Esophagus squamous epithelium (tissue), 5 donors: Measurements from ENCODE around the gene PDP2. TPM values are rescaled to one million over a fixed set of nuclear protein-coding genes. Genes with fewer than 3 reads are reported as not detected.
A peak's percentile ranks its signal among the peaks of the same experiment; 100 is the strongest.

Experiments used
- DNase-seq: peaks from one replicate; lab custom pipeline; 2025; lab: John Stamatoyannopoulos, UW
- H3K27ac ChIP-seq, 4 donors: fragments of 200-600 bp; sonication (generic); one replicate each; pipeline ENCODE4 v1.5.1; 2016 to 2019; ENCODE audit warnings: mild to moderate bottlenecking in 1 of 4
- H3K27me3 ChIP-seq, 4 donors: fragments of 200-600 bp; sonication (generic); 1 replicate in 3 of 4; 2 replicates in 1 of 4; pipeline versions ENCODE4 v1.5.1 to v1.6.0; 2017 to 2021; ENCODE audit warnings: antibody characterized with exemption in 1 of 4
- H3K36me3 ChIP-seq, 3 donors: fragments of 200-600 bp; sonication (generic); one replicate each; pipeline ENCODE4 v1.5.1; 2016 to 2019
- H3K4me1 ChIP-seq, 3 donors: fragments of 200-600 bp; sonication (generic); one replicate each; pipeline ENCODE4 v1.5.1; 2017 to 2019
- H3K4me3 ChIP-seq, 4 donors: fragments of 200-600 bp; sonication (generic); 1 replicate in 3 of 4; 2 replicates in 1 of 4; pipeline ENCODE4 v1.5.1; 2016 to 2019; ENCODE audit warnings: mild to moderate bottlenecking in 2 of 4, moderate library complexity in 1 of 4
- H3K9me3 ChIP-seq, 3 donors: fragments of 200-600 bp; sonication (generic); one replicate each; pipeline ENCODE4 v1.5.1; 2016 to 2019
- POLR2A ChIP-seq, 4 donors: fragments of 450-650 bp; IDR thresholded peaks; one replicate each; pipeline ENCODE4 v1.6.1; 2017; ENCODE audit warnings: antibody characterized with exemption in 4 of 4, mild to moderate bottlenecking in 4 of 4, moderate library complexity in 3 of 4
- WGBS, 2 donors: methylation state at CpG; one replicate each; pipeline ENCODE4 v1.1.5; 2018; 5-methylcytosine and 5-hydroxymethylcytosine counted together
- intact Hi-C: fragments of 100-400 bp; cut with DNase I; formaldehyde crosslinking; loops from one replicate; pipeline ENCODE4 v1.15.0; 2022
- total RNA-seq, 4 donors: library from RNA; depleted of rRNA; stranded (reverse); fragments of >200 nt; gene quantifications; one replicate each; pipeline ENCODE4 v1.1.0, GENCODE V29; 2016
- TF ChIP-seq, protein P1 (sequence below), 6 experiments: fragments of 450-650 bp in 4 of 6; fragments of 200-600 bp in 2 of 6; sonication (generic) in 2 of 6; IDR thresholded peaks; one replicate each; pipeline ENCODE4 v1.5.1; 2016 to 2019; ENCODE audit warnings: antibody characterized with exemption in 6 of 6, mild to moderate bottlenecking in 4 of 6, moderate library complexity in 4 of 6
- donor health status: DM: yes; HTN: yes; CAD: no.

The PDP2 gene
- total RNA-seq, 4 donors from 2014 or later, result 4.1 to 12.9 (median 9.4) TPM

DNA sequence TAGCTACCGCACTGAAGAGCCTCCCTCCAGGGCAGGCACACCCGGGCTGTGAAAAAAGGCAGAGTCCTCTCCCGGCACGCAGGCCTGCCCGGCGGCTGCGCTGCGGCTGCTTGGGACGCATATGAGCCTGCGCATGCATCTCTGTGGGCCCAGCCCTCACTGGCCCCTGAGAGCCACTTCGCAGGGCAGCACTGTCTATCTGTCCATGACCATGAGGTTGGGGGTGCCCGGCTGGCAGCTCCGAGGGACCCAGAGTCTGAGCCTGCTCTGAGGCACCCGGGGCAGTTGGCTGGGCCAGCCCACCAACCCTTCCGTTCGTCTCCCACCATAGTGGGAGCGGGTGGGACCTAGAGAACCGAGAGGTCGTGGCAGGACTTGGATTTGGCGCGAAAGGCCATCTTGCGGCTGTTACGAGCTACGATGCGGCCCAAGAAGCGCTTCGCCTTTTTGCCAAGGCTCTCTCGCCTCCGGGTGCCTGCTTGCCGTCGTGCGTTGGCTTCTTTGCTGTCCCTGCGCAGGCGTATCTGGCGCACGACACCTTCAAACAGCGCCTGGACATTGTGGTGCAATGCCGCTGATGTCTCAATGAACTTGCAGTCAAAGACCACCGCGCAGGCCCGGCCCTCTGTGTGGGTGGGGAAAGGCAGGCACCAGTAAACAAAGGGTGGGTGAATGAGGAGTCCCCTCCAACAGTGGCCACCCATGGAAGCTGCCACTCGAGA, 41.6 kb downstream of the PDP2 start:
- 77 to 84% methylated on average over 19 to 25 of the region's 42 CpGs for WGBS, 2 donors

DNA sequence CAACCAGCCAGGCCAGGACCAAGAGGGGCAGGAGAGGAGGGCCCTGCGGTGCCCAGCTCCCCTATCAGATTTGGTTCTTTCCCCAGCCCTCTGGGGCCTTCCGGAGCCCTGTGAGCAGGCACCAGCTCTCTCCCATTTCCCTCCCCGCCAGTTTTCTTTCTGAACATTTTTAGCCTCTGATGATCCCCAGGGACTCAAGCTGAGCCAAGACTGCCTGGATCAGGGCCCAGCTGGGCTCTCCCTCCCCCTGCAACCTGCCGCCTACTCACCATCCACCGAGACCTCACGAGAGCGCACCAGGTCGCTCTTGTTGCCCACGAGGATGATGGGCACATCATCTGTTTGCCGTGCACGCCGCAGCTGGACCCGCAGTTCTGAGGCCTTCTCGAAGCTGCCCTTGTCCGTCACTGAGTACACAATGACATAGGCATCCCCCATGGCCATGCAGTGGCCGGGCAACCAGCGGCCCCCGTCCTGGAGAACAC, 43.0 kb downstream of the PDP2 start:
- H3K9me3 ChIP-seq, result no peaks in the 10 kb centered on the region
- H3K27me3 ChIP-seq, result peaks cover 0 to 35% (median 0%) of the 10 kb centered on the region in 4 donors
- DNase-seq, result no peak
- TF ChIP-seq POLR2A (IDR thresholded peaks at IDR 0.05), result no peak
- TF ChIP-seq, protein P1, sequence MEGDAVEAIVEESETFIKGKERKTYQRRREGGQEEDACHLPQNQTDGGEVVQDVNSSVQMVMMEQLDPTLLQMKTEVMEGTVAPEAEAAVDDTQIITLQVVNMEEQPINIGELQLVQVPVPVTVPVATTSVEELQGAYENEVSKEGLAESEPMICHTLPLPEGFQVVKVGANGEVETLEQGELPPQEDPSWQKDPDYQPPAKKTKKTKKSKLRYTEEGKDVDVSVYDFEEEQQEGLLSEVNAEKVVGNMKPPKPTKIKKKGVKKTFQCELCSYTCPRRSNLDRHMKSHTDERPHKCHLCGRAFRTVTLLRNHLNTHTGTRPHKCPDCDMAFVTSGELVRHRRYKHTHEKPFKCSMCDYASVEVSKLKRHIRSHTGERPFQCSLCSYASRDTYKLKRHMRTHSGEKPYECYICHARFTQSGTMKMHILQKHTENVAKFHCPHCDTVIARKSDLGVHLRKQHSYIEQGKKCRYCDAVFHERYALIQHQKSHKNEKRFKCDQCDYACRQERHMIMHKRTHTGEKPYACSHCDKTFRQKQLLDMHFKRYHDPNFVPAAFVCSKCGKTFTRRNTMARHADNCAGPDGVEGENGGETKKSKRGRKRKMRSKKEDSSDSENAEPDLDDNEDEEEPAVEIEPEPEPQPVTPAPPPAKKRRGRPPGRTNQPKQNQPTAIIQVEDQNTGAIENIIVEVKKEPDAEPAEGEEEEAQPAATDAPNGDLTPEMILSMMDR (IDR thresholded peaks at IDR 0.05), result no peak
- H3K36me3 ChIP-seq, result peaks cover 0 to 30% (median 0%) of the 10 kb centered on the region in 3 donors
- intact Hi-C loops, result no loop called here
- peak overlapping the region; percentile 81 to 90 (median 85) for H3K27ac ChIP-seq
- 17 to 49% methylated on average over 2 to 17 of the region's 18 CpGs for WGBS, 2 donors
- H3K4me1 ChIP-seq, result peaks cover 46 to 96% (median 49%) of the 10 kb centered on the region in 3 donors
- peak overlapping the region; percentile 50 to 73 (median 61) for H3K4me3 ChIP-seq

More for the DNA sequence above, 41.6 kb downstream of the PDP2 start:
- Histone ChIP-seq H3K27ac (peak overlapping the region; percentile 38 to 87 (median 69)), H3K4me1 (peaks cover 44 to 82% (median 46%) of the 10 kb centered on the region in 3 donors), H3K9me3 (no peaks in the 10 kb centered on the region), H3K36me3 (peaks cover 0 to 30% (median 0%) of the 10 kb centered on the region in 3 donors), H3K27me3 (peaks cover 0 to 35% (median 0%) of the 10 kb centered on the region in 4 donors), H3K4me3 (peak overlapping the region in 2 of 4 donors; percentile 34 to 68)
- intact Hi-C loops, result no loop called here
- no peak for DNase-seq
- no peak for TF ChIP-seq POLR2A (IDR thresholded peaks at IDR 0.05)
- TF ChIP-seq, protein P1 (IDR thresholded peaks at IDR 0.05), result no peak

DNA sequence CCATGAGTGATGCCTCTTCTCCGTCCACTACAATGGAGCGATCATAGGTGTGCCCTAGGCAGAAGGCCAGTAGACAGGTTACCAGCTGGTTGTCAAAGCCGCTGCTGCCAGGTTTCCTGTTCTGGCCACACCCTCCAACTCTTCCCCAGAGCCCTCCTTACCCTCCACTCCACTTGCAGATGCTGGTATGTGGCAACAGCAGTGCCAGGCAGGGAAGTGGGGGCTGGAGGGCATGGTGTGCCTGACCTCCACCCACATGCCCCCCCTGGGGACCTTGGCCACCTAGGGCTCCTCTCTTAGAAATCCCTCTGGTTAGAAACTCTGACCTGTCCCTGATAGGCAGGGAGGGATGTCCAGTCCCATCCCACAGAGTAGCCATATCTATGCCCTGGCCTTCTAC, 43.6 kb downstream of the PDP2 start:
- WGBS, 2 donors, result 32 to 34% methylated on average over 3 of the region's 3 CpGs
- Histone ChIP-seq H3K9me3 (no peaks in the 10 kb centered on the region), H3K4me3 (peak overlapping the region; percentile 50 to 73 (median 61)), H3K27me3 (peaks cover 0 to 35% (median 0%) of the 10 kb centered on the region in 4 donors), H3K36me3 (peaks cover 0 to 30% (median 0%) of the 10 kb centered on the region in 3 donors), H3K4me1 (peaks cover 46 to 99% (median 50%) of the 10 kb centered on the region in 3 donors), H3K27ac (peak overlapping the region; percentile 81 to 90 (median 85))
- no peak for DNase-seq
- TF ChIP-seq, protein P1 (IDR thresholded peaks at IDR 0.05), result no peak
- TF ChIP-seq POLR2A (IDR thresholded peaks at IDR 0.05), result no peak
- intact Hi-C loops, result no loop called here

DNA sequence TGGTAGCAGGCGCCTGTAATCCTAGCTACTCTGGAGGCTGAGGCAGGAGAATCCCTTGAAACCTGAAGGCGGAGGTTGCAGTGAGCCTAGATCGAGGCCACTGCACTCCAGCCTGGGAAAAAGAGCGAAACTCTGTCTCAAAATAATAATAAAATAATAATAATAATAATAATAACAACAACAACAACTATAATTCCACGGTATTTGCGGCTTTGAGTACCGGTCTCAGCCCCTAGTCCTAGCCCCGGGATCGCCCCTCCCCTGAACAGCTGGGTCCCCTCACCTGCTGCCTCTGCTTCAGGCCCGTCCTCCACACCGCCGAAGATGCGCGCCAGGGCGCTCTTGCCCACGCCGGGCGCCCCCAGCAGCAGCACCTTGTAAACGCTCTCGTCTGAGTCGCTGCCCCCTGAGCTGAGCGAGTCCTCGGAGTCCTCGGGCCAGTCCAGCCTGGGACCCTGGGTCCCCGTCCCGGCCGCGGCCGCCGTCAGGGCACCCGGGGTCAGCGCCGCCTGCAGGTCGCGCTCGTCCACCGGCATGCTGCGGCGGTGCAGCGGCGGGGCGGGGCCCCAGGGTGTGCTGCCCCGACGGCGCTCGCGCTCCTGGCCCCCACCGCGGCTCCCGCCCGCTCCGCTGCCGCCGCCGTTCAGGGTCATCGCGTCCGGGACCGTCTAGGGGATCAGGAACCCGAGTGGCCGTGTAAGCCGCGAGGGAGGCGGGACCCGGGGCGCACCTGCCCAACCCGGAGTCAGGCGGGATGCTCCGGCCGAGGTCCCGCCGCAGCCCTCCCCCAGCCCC, 44.4 kb downstream of the PDP2 start:
- Histone ChIP-seq H3K9me3 (no peaks in the 10 kb centered on the region), H3K36me3 (peaks cover 0 to 30% (median 0%) of the 10 kb centered on the region in 3 donors), H3K27me3 (peaks cover 0 to 35% (median 0%) of the 10 kb centered on the region in 4 donors), H3K27ac (peak overlapping the region; percentile 81 to 90 (median 85)), H3K4me3 (peak overlapping the region; percentile 50 to 73 (median 61)), H3K4me1 (peaks cover 40 to 99% (median 53%) of the 10 kb centered on the region in 3 donors)
- intact Hi-C loops, result no loop called here
- 15 to 19% methylated on average over 18 to 25 of the region's 72 CpGs for WGBS, 2 donors
- no peak for TF ChIP-seq POLR2A (IDR thresholded peaks at IDR 0.05)
- TF ChIP-seq, protein P1 (IDR thresholded peaks at IDR 0.05), result peak; percentile 18 to 75 (median 52)
- no peak for DNase-seq
